Uterus (tissue), 2 donors: ENCODE measurements around the gene KNL1.

Experiments used
- CTCF ChIP-seq, 4 experiments: fragments of 200-600 bp in 2 of 4; fragments of 450-650 bp in 2 of 4; sonication (generic) in 2 of 4; IDR thresholded peaks; one replicate each; pipeline ENCODE4 v1.5.1; 2016 to 2019; ENCODE audit warnings: antibody characterized with exemption in 4 of 4, mild to moderate bottlenecking in 2 of 4, moderate library complexity in 1 of 4
- POLR2A ChIP-seq, 2 donors: fragments of 450-650 bp; IDR thresholded peaks; one replicate each; pipeline ENCODE4 v1.6.1; 2016; ENCODE audit warnings: antibody characterized with exemption in 2 of 2, mild to moderate bottlenecking in 1 of 2, moderate library complexity in 1 of 2

- no peak for TF ChIP-seq CTCF (IDR thresholded peaks at IDR 0.05)
- TF ChIP-seq POLR2A (IDR thresholded peaks at IDR 0.05), result no peak
Observed at GRCh38 chr15:40565333-40566238, 28.5 kb upstream of the KNL1 start.
